Right lobe of liver (tissue), 6 donors: ENCODE measurements around the gene SIKE1. TPM values are rescaled to one million over a fixed set of nuclear protein-coding genes. Genes with fewer than 3 reads are reported as not detected.

Experiments
- ATAC-seq, 4 donors: fragments of 200-7000 bp; cut with Tn5 transposase; one replicate each; pipeline ENCODE4 v1.9.1; 2020; ENCODE audit warnings: mild to moderate bottlenecking in 4 of 4, moderate library complexity in 4 of 4
- DNase-seq, 3 donors: peaks; one replicate each; pipeline ENCODE4 v3.0.0-alpha.2; 2020
- H3K27ac ChIP-seq, 3 donors: fragments of 200-600 bp; one replicate each; pipeline ENCODE4 v1.8.0; 2022
- H3K27me3 ChIP-seq, 2 donors: fragments of 200-600 bp; one replicate each; pipeline ENCODE4 v1.8.0; 2022
- H3K36me3 ChIP-seq, 4 donors: fragments of 200-600 bp; sonication (generic) in 1 of 4; one replicate each; pipeline versions ENCODE4 v1.5.1 to v1.8.0; 2017 to 2022; ENCODE audit warnings: control low read depth in 1 of 4
- H3K4me1 ChIP-seq, 4 donors: fragments of 200-600 bp; sonication (generic) in 1 of 4; one replicate each; pipeline versions ENCODE4 v1.5.1 to v1.8.0; 2017 to 2022; ENCODE audit warnings: control low read depth in 1 of 4
- H3K4me3 ChIP-seq, 3 donors: fragments of 200-600 bp; one replicate each; pipeline ENCODE4 v1.8.0; 2022
- H3K9me3 ChIP-seq, 4 donors: fragments of 200-600 bp; sonication (generic) in 1 of 4; one replicate each; pipeline versions ENCODE4 v1.5.1 to v1.8.0; 2017 to 2022; ENCODE audit warnings: control low read depth in 1 of 4
- CTCF ChIP-seq, 4 donors: fragments of 200-600 bp in 3 of 4; fragments of 450-650 bp in 1 of 4; IDR thresholded peaks; one replicate each; pipeline versions ENCODE4 v1.5.1 to v1.8.0; 2016 to 2022; ENCODE audit warnings: antibody characterized with exemption in 4 of 4, mild to moderate bottlenecking in 2 of 4
- POLR2A ChIP-seq: fragments of 450-650 bp; IDR thresholded peaks from one replicate; pipeline ENCODE4 v1.6.1; 2017; ENCODE audit warnings: antibody characterized with exemption, mild to moderate bottlenecking
- WGBS: methylation state at CpG from one replicate; pipeline ENCODE4 v1.1.6; 2018; ENCODE audit warnings: low coverage, low lambda C conversion rate; ENCODE audit not compliant: insufficient coverage; ENCODE audit errors: missing lambda C conversion rate; 5-methylcytosine and 5-hydroxymethylcytosine counted together
- intact Hi-C, 2 donors: fragments of 100-400 bp; cut with DNase I; formaldehyde crosslinking; loops; one replicate each; pipeline versions ENCODE4 v1.11.2 to v1.14.1; 2022
- total RNA-seq, 6 experiments: library from RNA; depleted of rRNA in 2 of 6; stranded (reverse); fragments of >200 nt in 2 of 6; fragmentation: NEBNext Ultra II Directional in 3 of 6; extraction: Animal tissue kit (Norgen Biotek cat#: 25700) in 3 of 6; gene quantifications; one replicate each; pipeline versions ENCODE4 v1.1.0 to v1.2.4, GENCODE V29; 2016 to 2023
- donor health status: DM: no; HTN: yes; CAD: no.
- donor health status: DM: no; HTN: no; CAD: no.
- donor health status: DM: no; HTN: no; CAD: no.
- donor health status: DM: no; HTN: yes; CAD: no.
- donor health status: DM: no; HTN: yes; CAD: no.

The SIKE1 gene
- total RNA-seq, 6 experiments from 2014 or later = 17.5 to 74.0 (median 21.8) TPM

GRCh38 chr1:114750780-114751179 lies 29.7 kb downstream of the SIKE1 start:
- WGBS = 54% methylated on average over 5 of the region's 5 CpGs
- TF ChIP-seq CTCF (IDR thresholded peaks at IDR 0.05) (no peak), POLR2A (no peak)
- DNase-seq (no peak), ATAC-seq (no peak)
- Histone ChIP-seq H3K4me1 (peaks cover 0 to 67% (median 23%) of the 10 kb centered on the region in 4 donors), H3K36me3 (peaks cover 3 to 17% (median 5%) of the 10 kb centered on the region in 4 donors), H3K27ac (no peak overlapping the region), H3K9me3 (no peaks in the 10 kb centered on the region), H3K27me3 (no peaks in the 10 kb centered on the region), H3K4me3 (no peak overlapping the region)
- intact Hi-C loops = no loop called here

- intact Hi-C loops = no loop called here
- no peak for ATAC-seq
Measured at GRCh38 chr1:114749835-114750234, 30.6 kb downstream of the SIKE1 start.

GRCh38 chr1:114746450-114747121 lies 33.9 kb downstream of the SIKE1 start:
- intact Hi-C loops = no loop called here
- Histone ChIP-seq H3K36me3 (peaks cover 3 to 17% (median 5%) of the 10 kb centered on the region in 4 donors), H3K27ac (no peak overlapping the region), H3K9me3 (no peaks in the 10 kb centered on the region), H3K4me3 (no peak overlapping the region), H3K27me3 (no peaks in the 10 kb centered on the region), H3K4me1 (peaks cover 0 to 27% (median 5%) of the 10 kb centered on the region in 4 donors)
- TF ChIP-seq CTCF (IDR thresholded peaks at IDR 0.05) = no peak
- TF ChIP-seq POLR2A = no peak
- WGBS = 78% methylated on average over 6 of the region's 6 CpGs
- ATAC-seq (no peak), DNase-seq (no peak)

More at GRCh38 chr1:114749835-114750234, 30.6 kb downstream of the SIKE1 start:
- 67% methylated on average over 5 of the region's 5 CpGs for WGBS
- DNase-seq = no peak
- peaks cover 0 to 58% (median 16%) of the 10 kb centered on the region in 4 donors for H3K4me1 ChIP-seq
- TF ChIP-seq CTCF (IDR thresholded peaks at IDR 0.05) (no peak), POLR2A (no peak)
- no peak overlapping the region for H3K27ac ChIP-seq
- no peaks in the 10 kb centered on the region for H3K9me3 ChIP-seq
- H3K4me3 ChIP-seq = no peak overlapping the region
- peaks cover 3 to 17% (median 5%) of the 10 kb centered on the region in 4 donors for H3K36me3 ChIP-seq
- no peaks in the 10 kb centered on the region for H3K27me3 ChIP-seq

- Histone ChIP-seq H3K9me3 (no peaks in the 10 kb centered on the region), H3K27me3 (no peaks in the 10 kb centered on the region), H3K27ac (no peak overlapping the region), H3K4me3 (no peak overlapping the region), H3K4me1 (peaks cover 0 to 16% (median 3%) of the 10 kb centered on the region in 4 donors), H3K36me3 (peaks cover 3 to 17% (median 5%) of the 10 kb centered on the region in 4 donors)
- DNase-seq = no peak
- ATAC-seq = no peak
- intact Hi-C loops = no loop called here
- TF ChIP-seq POLR2A (no peak), CTCF (IDR thresholded peaks at IDR 0.05) (no peak)
- 63% methylated on average over 2 of the region's 2 CpGs for WGBS
Measured at GRCh38 chr1:114745291-114745690, 35.2 kb downstream of the SIKE1 start.
